Right lobe of liver (tissue), 4 donors: ENCODE measurements around the gene CBL.

ENCODE experiments used
- POLR2A ChIP-seq: fragments of 450-650 bp; IDR thresholded peaks from one replicate; pipeline ENCODE4 v1.6.1; 2017; ENCODE audit warnings: antibody characterized with exemption, mild to moderate bottlenecking
- TF ChIP-seq, protein P1 (sequence below), 4 donors: fragments of 200-600 bp in 3 of 4; fragments of 450-650 bp in 1 of 4; IDR thresholded peaks; one replicate each; pipeline versions ENCODE4 v1.5.1 to v1.8.0; 2016 to 2022; ENCODE audit warnings: antibody characterized with exemption in 4 of 4, mild to moderate bottlenecking in 2 of 4
- donor health status: DM: no; HTN: no; CAD: no.
- donor health status: DM: no; HTN: no; CAD: no.
- donor health status: DM: no; HTN: yes; CAD: no.

DNA sequence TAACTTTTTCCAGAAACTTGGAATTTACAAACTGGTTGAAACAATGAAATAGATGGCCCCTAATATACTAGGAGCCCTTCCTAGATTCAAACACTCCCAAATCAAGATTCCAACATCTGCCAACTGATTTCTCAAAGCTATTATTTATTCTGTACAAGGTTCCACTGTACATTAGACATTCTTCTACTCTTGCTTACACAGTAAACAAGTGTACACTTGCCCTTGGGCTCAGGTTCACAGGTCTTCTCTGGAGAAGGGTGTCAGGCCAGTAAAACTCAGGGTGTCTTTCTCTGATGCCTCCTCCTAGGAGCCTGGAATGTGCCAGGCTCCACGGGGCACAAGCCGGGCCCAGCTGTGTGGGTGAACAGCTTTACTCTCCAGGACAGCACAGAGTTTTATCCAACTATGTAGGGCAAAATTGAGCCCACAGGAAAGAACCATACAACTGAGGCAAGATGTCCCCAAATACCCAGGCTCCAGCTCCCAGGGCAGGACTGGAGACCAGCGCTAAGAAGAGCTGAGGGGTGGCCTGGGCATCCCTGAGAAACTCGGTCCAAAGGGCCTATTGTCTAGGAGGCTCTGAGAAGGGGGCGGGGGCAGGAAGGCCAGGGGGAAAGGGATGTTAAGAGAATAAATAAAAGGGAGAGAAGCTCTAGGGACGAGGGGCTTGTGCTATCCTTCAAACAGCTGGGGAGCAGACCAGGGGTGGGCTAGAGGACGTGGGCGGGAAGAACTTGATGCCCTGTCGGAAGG is 149.1 kb downstream of the CBL start:
- no peak for TF ChIP-seq POLR2A
- TF ChIP-seq, protein P1, sequence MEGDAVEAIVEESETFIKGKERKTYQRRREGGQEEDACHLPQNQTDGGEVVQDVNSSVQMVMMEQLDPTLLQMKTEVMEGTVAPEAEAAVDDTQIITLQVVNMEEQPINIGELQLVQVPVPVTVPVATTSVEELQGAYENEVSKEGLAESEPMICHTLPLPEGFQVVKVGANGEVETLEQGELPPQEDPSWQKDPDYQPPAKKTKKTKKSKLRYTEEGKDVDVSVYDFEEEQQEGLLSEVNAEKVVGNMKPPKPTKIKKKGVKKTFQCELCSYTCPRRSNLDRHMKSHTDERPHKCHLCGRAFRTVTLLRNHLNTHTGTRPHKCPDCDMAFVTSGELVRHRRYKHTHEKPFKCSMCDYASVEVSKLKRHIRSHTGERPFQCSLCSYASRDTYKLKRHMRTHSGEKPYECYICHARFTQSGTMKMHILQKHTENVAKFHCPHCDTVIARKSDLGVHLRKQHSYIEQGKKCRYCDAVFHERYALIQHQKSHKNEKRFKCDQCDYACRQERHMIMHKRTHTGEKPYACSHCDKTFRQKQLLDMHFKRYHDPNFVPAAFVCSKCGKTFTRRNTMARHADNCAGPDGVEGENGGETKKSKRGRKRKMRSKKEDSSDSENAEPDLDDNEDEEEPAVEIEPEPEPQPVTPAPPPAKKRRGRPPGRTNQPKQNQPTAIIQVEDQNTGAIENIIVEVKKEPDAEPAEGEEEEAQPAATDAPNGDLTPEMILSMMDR (IDR thresholded peaks at IDR 0.05): no peak
